ENCODE data around the gene POLG2. TPM values are rescaled to one million over a fixed set of nuclear protein-coding genes. Genes with fewer than 3 reads are reported as not detected.

POLG2 gene
- total and polyA plus RNA-seq, 10 donors: 14.5 to 35.3 (median 20.5) TPM

DNA sequence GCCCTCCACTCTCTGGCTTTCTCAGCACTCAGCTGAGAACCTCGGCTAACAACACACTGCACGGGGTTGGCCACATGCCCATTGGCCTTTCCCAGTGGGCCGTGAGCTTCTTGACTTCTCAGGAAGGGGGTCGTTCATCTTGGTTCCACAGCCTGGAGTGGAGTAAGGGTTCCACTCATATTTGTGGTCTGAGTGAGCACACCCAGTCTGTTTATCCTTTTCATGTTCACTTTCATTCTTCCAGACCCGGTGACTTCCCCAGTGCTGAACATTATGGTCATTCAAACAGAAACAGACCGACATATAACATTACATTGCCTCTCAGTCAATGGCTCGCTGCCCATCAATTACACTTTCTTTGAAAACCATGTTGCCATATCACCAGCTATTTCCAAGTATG is 39.7 kb downstream of the POLG2 start:
- WGBS, 5 donors: 61 to 76% (median 66%) methylated on average over 7 of the region's 7 CpGs
- peak overlapping the region in 6 of 8 donors; percentile 39 to 79 (median 71) for H3K27ac ChIP-seq
- peaks cover 0 to 48% (median 0%) of the 10 kb centered on the region in 6 donors for H3K36me3 ChIP-seq
- no peaks in the 10 kb centered on the region for H3K27me3 ChIP-seq (replicated peaks in 1 of 7)
- peaks cover 8 to 63% (median 31%) of the 10 kb centered on the region in 6 donors for H3K4me1 ChIP-seq
- H3K4me3 ChIP-seq: no peak overlapping the region
- no peaks in the 10 kb centered on the region for H3K9me3 ChIP-seq
- TF ChIP-seq, protein P1, sequence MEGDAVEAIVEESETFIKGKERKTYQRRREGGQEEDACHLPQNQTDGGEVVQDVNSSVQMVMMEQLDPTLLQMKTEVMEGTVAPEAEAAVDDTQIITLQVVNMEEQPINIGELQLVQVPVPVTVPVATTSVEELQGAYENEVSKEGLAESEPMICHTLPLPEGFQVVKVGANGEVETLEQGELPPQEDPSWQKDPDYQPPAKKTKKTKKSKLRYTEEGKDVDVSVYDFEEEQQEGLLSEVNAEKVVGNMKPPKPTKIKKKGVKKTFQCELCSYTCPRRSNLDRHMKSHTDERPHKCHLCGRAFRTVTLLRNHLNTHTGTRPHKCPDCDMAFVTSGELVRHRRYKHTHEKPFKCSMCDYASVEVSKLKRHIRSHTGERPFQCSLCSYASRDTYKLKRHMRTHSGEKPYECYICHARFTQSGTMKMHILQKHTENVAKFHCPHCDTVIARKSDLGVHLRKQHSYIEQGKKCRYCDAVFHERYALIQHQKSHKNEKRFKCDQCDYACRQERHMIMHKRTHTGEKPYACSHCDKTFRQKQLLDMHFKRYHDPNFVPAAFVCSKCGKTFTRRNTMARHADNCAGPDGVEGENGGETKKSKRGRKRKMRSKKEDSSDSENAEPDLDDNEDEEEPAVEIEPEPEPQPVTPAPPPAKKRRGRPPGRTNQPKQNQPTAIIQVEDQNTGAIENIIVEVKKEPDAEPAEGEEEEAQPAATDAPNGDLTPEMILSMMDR (IDR thresholded peaks at IDR 0.05 in 8 of 11, conservative IDR thresholded peaks at IDR 0.05 in 3 of 11): no peak
- no peak for TF ChIP-seq POLR2AphosphoS5 (IDR thresholded peaks at IDR 0.05)
- DNase-seq: no peak
- intact Hi-C loops (cut with DNase I; ENCODE audit: low total_unique reads): no loop called here

GRCh38 chr17:64455993-64456885 is 40.6 kb downstream of the POLG2 start:
- no peaks in the 10 kb centered on the region for H3K9me3 ChIP-seq
- peaks cover 8 to 64% (median 31%) of the 10 kb centered on the region in 6 donors for H3K4me1 ChIP-seq
- H3K36me3 ChIP-seq: peaks cover 0 to 38% (median 0%) of the 10 kb centered on the region in 6 donors
- intact Hi-C loops (cut with DNase I; ENCODE audit: low total_unique reads): no loop called here
- 55 to 69% (median 57%) methylated on average over 8 of the region's 8 CpGs for WGBS, 5 donors
- peak overlapping the region; percentile 39 to 79 (median 62) for H3K27ac ChIP-seq
- peak overlapping the region in 1 of 8 donors; percentile 18 for H3K4me3 ChIP-seq
- H3K27me3 ChIP-seq (replicated peaks in 1 of 7): no peaks in the 10 kb centered on the region
- DNase-seq: no peak
- TF ChIP-seq POLR2AphosphoS5 (IDR thresholded peaks at IDR 0.05) (no peak), POLR2A (IDR thresholded peaks at IDR 0.05) (no peak)
- TF ChIP-seq, protein P1 (IDR thresholded peaks at IDR 0.05 in 8 of 11, conservative IDR thresholded peaks at IDR 0.05 in 3 of 11): no peak

DNA sequence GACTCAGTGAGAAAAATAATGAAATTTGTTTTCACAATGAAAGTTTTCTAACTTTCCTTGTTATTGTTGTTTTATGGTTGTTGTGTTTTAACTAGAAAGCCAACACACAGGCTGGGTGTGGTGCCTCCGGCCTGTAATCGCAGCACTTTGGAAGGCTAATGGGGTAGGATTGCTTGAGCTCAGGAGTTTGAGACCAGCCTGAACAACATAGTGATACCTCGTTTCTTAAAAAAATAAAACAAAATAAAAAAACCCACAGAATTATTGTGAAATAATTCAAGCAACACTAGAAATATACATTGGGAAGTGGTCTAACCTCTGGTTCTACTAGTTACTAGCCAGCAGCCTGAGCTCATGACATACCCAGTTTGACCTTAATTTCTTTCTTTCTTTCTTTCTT is 47.3 kb downstream of the POLG2 start:
- TF ChIP-seq POLR2AphosphoS5 (IDR thresholded peaks at IDR 0.05): no peak
- TF ChIP-seq POLR2A (IDR thresholded peaks at IDR 0.05): no peak
- TF ChIP-seq, protein P1 (IDR thresholded peaks at IDR 0.05 in 8 of 11, conservative IDR thresholded peaks at IDR 0.05 in 3 of 11): no peak
- Histone ChIP-seq H3K27me3 (replicated peaks in 1 of 7) (no peaks in the 10 kb centered on the region), H3K36me3 (peaks cover 0 to 16% (median 0%) of the 10 kb centered on the region in 6 donors), H3K4me1 (peaks cover 0 to 60% (median 27%) of the 10 kb centered on the region in 6 donors), H3K27ac (peak overlapping the region; percentile 64 to 89 (median 84)), H3K9me3 (no peaks in the 10 kb centered on the region), H3K4me3 (peak overlapping the region in 6 of 8 donors; percentile 1 to 59 (median 12))
- no peak for DNase-seq
- WGBS, 5 donors: 47 to 62% (median 57%) methylated on average over 3 of the region's 3 CpGs
- intact Hi-C loops (cut with DNase I; ENCODE audit: low total_unique reads): no loop called here
